H9 (cell line): Measurements from ENCODE around the gene TNRC6C. TPM values are rescaled to one million over a fixed set of nuclear protein-coding genes. Genes with fewer than 3 reads are reported as not detected.

Experiments
- DNase-seq: peaks from one replicate; pipeline ENCODE4 v3.0.0-alpha.2; 2017
- H2AFZ ChIP-seq: one replicate; pipeline ENCODE4 v1.6.1; 2013; ENCODE audit warnings: mild to moderate bottlenecking, low read length, control low read depth, moderate library complexity
- H2AK5ac ChIP-seq: 2 replicates; pipeline ENCODE4 v1.6.1; 2013; ENCODE audit warnings: low read length, control low read depth, mixed read lengths; ENCODE audit not compliant: insufficient read length
- H2BK120ac ChIP-seq: one replicate; pipeline ENCODE4 v1.6.1; 2013; ENCODE audit warnings: low read depth, mild to moderate bottlenecking, low read length, control low read depth, inconsistent platforms; ENCODE audit not compliant: poor library complexity, severe bottlenecking
- H2BK12ac ChIP-seq: 2 replicates; pipeline ENCODE4 v1.6.1; 2013; ENCODE audit warnings: low read length, control low read depth, mixed read lengths, low read depth; ENCODE audit not compliant: insufficient read length
- H2BK15ac ChIP-seq: 2 replicates; pipeline ENCODE4 v1.6.1; 2013; ENCODE audit warnings: low read depth, low read length, control low read depth
- H2BK20ac ChIP-seq: one replicate; pipeline ENCODE4 v1.6.1; 2013; ENCODE audit warnings: low read depth, mild to moderate bottlenecking, low read length, control low read depth, inconsistent platforms; ENCODE audit not compliant: poor library complexity, severe bottlenecking
- H2BK5ac ChIP-seq: 2 replicates; pipeline ENCODE4 v1.6.1; 2013; ENCODE audit warnings: low read length, control low read depth, mixed read lengths; ENCODE audit not compliant: insufficient read length
- H3K14ac ChIP-seq: 2 replicates; pipeline ENCODE4 v1.6.1; 2013; ENCODE audit warnings: low read length, control low read depth; ENCODE audit not compliant: insufficient read depth
- H3K18ac ChIP-seq: 2 replicates; pipeline ENCODE4 v1.6.1; 2013; ENCODE audit warnings: low read depth, mild to moderate bottlenecking, mixed read lengths, low read length, control low read depth; ENCODE audit not compliant: insufficient read length
- H3K23ac ChIP-seq: 2 replicates; pipeline ENCODE4 v1.6.1; 2013; ENCODE audit warnings: low read length, control low read depth, mixed read lengths, low read depth; ENCODE audit not compliant: insufficient read length
- H3K23me2 ChIP-seq: 2 replicates; pipeline ENCODE4 v1.6.1; 2013; ENCODE audit warnings: low read depth, mild to moderate bottlenecking, mixed read lengths, low read length, control low read depth; ENCODE audit not compliant: insufficient read length, poor library complexity, severe bottlenecking
- H3K27ac ChIP-seq: 2 replicates; pipeline ENCODE4 v1.5.1; 2013; ENCODE audit warnings: low read length, control low read depth, mixed read lengths, low read depth; ENCODE audit not compliant: insufficient read length
- H3K27me3 ChIP-seq: 2 replicates; pipeline ENCODE4 v1.6.1; 2013; ENCODE audit warnings: low read length, control low read depth, inconsistent platforms; ENCODE audit not compliant: insufficient read depth
- H3K4ac ChIP-seq: 2 replicates; pipeline ENCODE4 v1.6.1; 2013; ENCODE audit warnings: low read depth, mild to moderate bottlenecking, control low read depth, inconsistent platforms, low read length, moderate library complexity
- H3K4me1 ChIP-seq: 2 replicates; pipeline ENCODE4 v1.6.1; 2013; ENCODE audit warnings: low read length, control low read depth, inconsistent platforms; ENCODE audit not compliant: insufficient read depth
- H3K4me2 ChIP-seq: 2 replicates; pipeline ENCODE4 v1.6.1; 2013; ENCODE audit warnings: low read length, control low read depth, mixed read lengths; ENCODE audit not compliant: insufficient read length, insufficient read depth
- H3K56ac ChIP-seq: 2 replicates; pipeline ENCODE4 v1.6.1; 2013; ENCODE audit warnings: low read depth, mild to moderate bottlenecking, mixed read lengths, low read length, control low read depth; ENCODE audit not compliant: insufficient read length
- H3K79me1 ChIP-seq: 2 replicates; pipeline ENCODE4 v1.6.1; 2013; ENCODE audit warnings: low read depth, mild to moderate bottlenecking, moderate library complexity, low read length, control low read depth, inconsistent platforms; ENCODE audit not compliant: insufficient read depth, poor library complexity, severe bottlenecking
- H3K79me2 ChIP-seq: 2 replicates; pipeline ENCODE4 v1.6.1; 2013; ENCODE audit warnings: low read length, control low read depth, inconsistent platforms; ENCODE audit not compliant: insufficient read depth
- H3K9ac ChIP-seq: 2 replicates; pipeline ENCODE4 v1.6.1; 2013; ENCODE audit warnings: low read length, control low read depth, mixed read lengths; ENCODE audit not compliant: insufficient read length; ENCODE audit errors: extremely low read depth
- H3K9me3 ChIP-seq: one replicate; pipeline ENCODE4 v1.6.1; 2013; ENCODE audit warnings: low read depth, low read length, inconsistent platforms; ENCODE audit not compliant: control insufficient read depth
- H3T11ph ChIP-seq: one replicate; pipeline ENCODE4 v1.6.1; 2013; ENCODE audit warnings: mild to moderate bottlenecking, low read length, control low read depth, inconsistent platforms
- H4K20me1 ChIP-seq: one replicate; pipeline ENCODE4 v1.6.1; 2013; ENCODE audit not compliant: control insufficient read depth, insufficient read length, insufficient read depth
- H4K5ac ChIP-seq: 2 replicates; pipeline ENCODE4 v1.6.1; 2013; ENCODE audit warnings: low read depth, mild to moderate bottlenecking, mixed read lengths, low read length, control low read depth; ENCODE audit not compliant: insufficient read length
- H4K8ac ChIP-seq: replicated peaks from 2 replicates; pipeline ENCODE4 v1.6.1; 2013; ENCODE audit warnings: low read length, control low read depth, mixed read lengths, low read depth; ENCODE audit not compliant: insufficient read length
- H4K91ac ChIP-seq: 2 replicates; pipeline ENCODE4 v1.6.1; 2013; ENCODE audit warnings: low read depth, mild to moderate bottlenecking, moderate library complexity, mixed read lengths, low read length, control low read depth; ENCODE audit not compliant: insufficient read length
- H3K27ac Mint-ChIP-seq, 3 experiments: 2 replicates in 2 of 3; 3 replicates in 1 of 3; pipeline ENCODE4 v1.8.0; 2020 to 2021; ENCODE audit warnings: mixed read lengths in 3 of 3, mild to moderate bottlenecking in 1 of 3, moderate library complexity in 1 of 3
- H3K27me3 Mint-ChIP-seq: 2 replicates; pipeline ENCODE4 v1.8.0; 2021; ENCODE audit warnings: low read depth, mild to moderate bottlenecking, moderate library complexity, mixed read lengths
- H3K36me3 Mint-ChIP-seq, 3 experiments: 2 replicates in 2 of 3; 3 replicates in 1 of 3; pipeline ENCODE4 v1.8.0; 2020 to 2021; ENCODE audit warnings: low read depth in 3 of 3, mixed read lengths in 3 of 3; ENCODE audit not compliant: insufficient read depth in 1 of 3
- H3K4me1 Mint-ChIP-seq, 2 experiments: 2 replicates each; pipeline ENCODE4 v1.8.0; 2020; ENCODE audit warnings: mixed read lengths in 2 of 2
- H3K4me3 Mint-ChIP-seq, 2 experiments: 2 replicates in 1 of 2; 3 replicates in 1 of 2; pipeline ENCODE4 v1.8.0; 2020 to 2021; ENCODE audit warnings: mild to moderate bottlenecking in 2 of 2, mixed read lengths in 2 of 2, moderate library complexity in 1 of 2
- H3K9me3 Mint-ChIP-seq, 2 experiments: 2 replicates in 1 of 2; 3 replicates in 1 of 2; pipeline ENCODE4 v1.8.0; 2020; ENCODE audit warnings: mild to moderate bottlenecking in 2 of 2, mixed read lengths in 2 of 2, moderate library complexity in 1 of 2
- CTCF ChIP-seq: fragments of 200-600 bp; sonication (generic); conservative IDR thresholded peaks from 3 replicates; pipeline ENCODE4 v1.8.0; 2021; ENCODE audit warnings: antibody characterized with exemption, mild to moderate bottlenecking
- WGBS: extraction: QIAGEN DNeasy Blood & Tissue Kit; methylation state at CpG from one replicate; pipeline ENCODE4 v1.1.7; 2013; ENCODE audit warnings: missing lambda C conversion rate, low lambda C conversion rate, mixed read lengths; ENCODE audit not compliant: insufficient read length; ENCODE audit errors: extremely low coverage; 5-methylcytosine and 5-hydroxymethylcytosine counted together
- total RNA-seq: library from RNA; stranded (reverse); gene quantifications from 2 replicates; pipeline ENCODE4 v1.2.1, GENCODE V29; 2021

The TNRC6C gene
- total RNA-seq, 1 experiment from 2014 or later: 24.7 TPM

- H2AFZ ChIP-seq: no peak overlapping the region
- H4K20me1 ChIP-seq: no peaks in the 10 kb centered on the region
- no peak overlapping the region for H2BK15ac ChIP-seq
- H3K18ac ChIP-seq: no peak overlapping the region
- Mint-ChIP-seq H3K27me3 (peaks cover 21% of the 10 kb centered on the region), H3K36me3 (no peaks in the 10 kb centered on the region; a peak in 1 of 7 replicates), H3K27ac (no peak overlapping the region), H3K9me3 (no peaks in the 10 kb centered on the region; a peak in 2 of 5 replicates), H3K4me3 (peak overlapping the region; percentile 34 to 35; a peak in 3 of 5 replicates), H3K4me1 (peaks cover 26 to 29% of the 10 kb centered on the region in 2 experiments)
- no peak overlapping the region; the same call in 1 of the 2 replicates for H3K14ac ChIP-seq
- H3K27me3 ChIP-seq: no peaks in the 10 kb centered on the region; the same call in 1 of the 2 replicates
- H4K5ac ChIP-seq: no peak overlapping the region
- no peak overlapping the region for H3K4ac ChIP-seq
- WGBS: no CpG with 5 or more reads among the region's 74 CpGs
- H3K23me2 ChIP-seq: peaks cover 19% of the 10 kb centered on the region
- no peak overlapping the region for H2AK5ac ChIP-seq
- no peak overlapping the region for H4K8ac ChIP-seq
- H3T11ph ChIP-seq: no peak overlapping the region
- peaks cover 14% of the 10 kb centered on the region; the same call in 1 of the 2 replicates for H3K4me1 ChIP-seq
- no peak for DNase-seq
- no peak overlapping the region for H3K27ac ChIP-seq
- no peaks in the 10 kb centered on the region for H3K9me3 ChIP-seq
- 0 out of 3 replicates have a peak, but pooled peaks have one; percentile 18 for TF ChIP-seq CTCF
- H2BK120ac ChIP-seq: no peak overlapping the region
- no peak overlapping the region for H4K91ac ChIP-seq
- peak overlapping the region; percentile 36 for H3K4me2 ChIP-seq
- H3K23ac ChIP-seq: no peak overlapping the region
- no peak overlapping the region for H3K56ac ChIP-seq
- no peak overlapping the region for H2BK5ac ChIP-seq
- H3K9ac ChIP-seq: no peak overlapping the region
- H3K79me2 ChIP-seq: no peaks in the 10 kb centered on the region; the same call in 1 of the 2 replicates
- H3K79me1 ChIP-seq: no peaks in the 10 kb centered on the region
- no peak overlapping the region for H2BK12ac ChIP-seq
- H2BK20ac ChIP-seq: no peak overlapping the region
Observed at GRCh38 chr17:78131172-78132083, 172.9 kb downstream of the TNRC6C start.
